Measurements from ENCODE around the gene FAM177B.

Gene FAM177B

DNA sequence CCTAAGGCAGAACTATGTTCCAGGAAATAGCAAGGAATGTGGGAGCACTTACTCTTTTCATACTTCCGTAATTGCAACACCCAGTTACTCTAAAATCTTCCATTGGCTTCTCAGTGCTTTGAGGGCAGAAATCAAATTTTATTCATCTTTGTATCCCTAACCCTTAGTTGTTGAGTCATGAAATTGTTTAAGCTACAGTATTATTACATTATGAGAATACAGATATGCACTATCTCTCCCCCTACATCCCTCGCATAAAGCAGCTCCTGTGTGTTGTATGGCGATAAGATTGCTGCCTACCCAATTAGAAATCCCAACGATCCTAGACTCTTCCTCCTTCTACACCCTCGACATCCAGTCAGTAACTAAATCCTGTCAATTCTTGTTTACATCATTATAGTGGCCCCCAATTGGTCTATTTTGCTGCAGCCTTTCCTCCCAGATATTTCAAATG lies 27.3 kb upstream of the FAM177B start:
- peaks cover 13% of the 10 kb centered on the region for H4K20me1 ChIP-seq (ENCODE audit: insufficient read depth, low read length, poor library complexity, severe bottlenecking)
- H3K36me3 ChIP-seq (ENCODE audit: insufficient read depth, low read length): no peaks in the 10 kb centered on the region
- peak overlapping the region; percentile 86 for H3K4me2 ChIP-seq (ENCODE audit: low read depth, low read length, poor library complexity, severe bottlenecking)
- peak overlapping the region; percentile 81 for H3K4me3 ChIP-seq (ENCODE audit: low read length, poor library complexity, severe bottlenecking)
- H3K9me3 ChIP-seq (ENCODE audit: insufficient read depth, low read depth, low read length): no peaks in the 10 kb centered on the region
- H3K79me2 ChIP-seq (ENCODE audit: insufficient read depth, low read length): peaks cover 80% of the 10 kb centered on the region
- H3K27me3 ChIP-seq (ENCODE audit: insufficient read depth, low read length, poor library complexity, severe bottlenecking): no peaks in the 10 kb centered on the region
- peak overlapping the region; percentile 87 for H3K9ac ChIP-seq (ENCODE audit: low read depth, low read length, poor library complexity, severe bottlenecking)
- no peaks in the 10 kb centered on the region; the same call in 1 of the 2 replicates for H3F3A ChIP-seq (ENCODE audit: low read depth)
- H2AFZ ChIP-seq (ENCODE audit: low read length): no peak overlapping the region
- TF ChIP-seq EZH2phosphoT487 (IDR thresholded peaks at IDR 0.05; ENCODE audit: borderline replicate concordance): no peak
- TF ChIP-seq, protein P1, sequence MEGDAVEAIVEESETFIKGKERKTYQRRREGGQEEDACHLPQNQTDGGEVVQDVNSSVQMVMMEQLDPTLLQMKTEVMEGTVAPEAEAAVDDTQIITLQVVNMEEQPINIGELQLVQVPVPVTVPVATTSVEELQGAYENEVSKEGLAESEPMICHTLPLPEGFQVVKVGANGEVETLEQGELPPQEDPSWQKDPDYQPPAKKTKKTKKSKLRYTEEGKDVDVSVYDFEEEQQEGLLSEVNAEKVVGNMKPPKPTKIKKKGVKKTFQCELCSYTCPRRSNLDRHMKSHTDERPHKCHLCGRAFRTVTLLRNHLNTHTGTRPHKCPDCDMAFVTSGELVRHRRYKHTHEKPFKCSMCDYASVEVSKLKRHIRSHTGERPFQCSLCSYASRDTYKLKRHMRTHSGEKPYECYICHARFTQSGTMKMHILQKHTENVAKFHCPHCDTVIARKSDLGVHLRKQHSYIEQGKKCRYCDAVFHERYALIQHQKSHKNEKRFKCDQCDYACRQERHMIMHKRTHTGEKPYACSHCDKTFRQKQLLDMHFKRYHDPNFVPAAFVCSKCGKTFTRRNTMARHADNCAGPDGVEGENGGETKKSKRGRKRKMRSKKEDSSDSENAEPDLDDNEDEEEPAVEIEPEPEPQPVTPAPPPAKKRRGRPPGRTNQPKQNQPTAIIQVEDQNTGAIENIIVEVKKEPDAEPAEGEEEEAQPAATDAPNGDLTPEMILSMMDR (conservative IDR thresholded peaks at IDR 0.05; ENCODE audit: low read length): no peak
- H3K9me2 ChIP-seq (replicated peaks; ENCODE audit: low read depth, low read length): no peaks in the 10 kb centered on the region
- H3K4me1 ChIP-seq (ENCODE audit: insufficient read depth, low read length, poor library complexity, severe bottlenecking): peaks cover 20% of the 10 kb centered on the region

- H4K20me1 ChIP-seq (ENCODE audit: insufficient read depth, low read length, poor library complexity, severe bottlenecking): peaks cover 13% of the 10 kb centered on the region
- peaks cover 68% of the 10 kb centered on the region for H3K79me2 ChIP-seq (ENCODE audit: insufficient read depth, low read length)
- peaks cover 20% of the 10 kb centered on the region for H3K4me1 ChIP-seq (ENCODE audit: insufficient read depth, low read length, poor library complexity, severe bottlenecking)
These were observed 25.4 kb upstream of the FAM177B start for GRCh38 chr1:222711319-222712252.

DNA sequence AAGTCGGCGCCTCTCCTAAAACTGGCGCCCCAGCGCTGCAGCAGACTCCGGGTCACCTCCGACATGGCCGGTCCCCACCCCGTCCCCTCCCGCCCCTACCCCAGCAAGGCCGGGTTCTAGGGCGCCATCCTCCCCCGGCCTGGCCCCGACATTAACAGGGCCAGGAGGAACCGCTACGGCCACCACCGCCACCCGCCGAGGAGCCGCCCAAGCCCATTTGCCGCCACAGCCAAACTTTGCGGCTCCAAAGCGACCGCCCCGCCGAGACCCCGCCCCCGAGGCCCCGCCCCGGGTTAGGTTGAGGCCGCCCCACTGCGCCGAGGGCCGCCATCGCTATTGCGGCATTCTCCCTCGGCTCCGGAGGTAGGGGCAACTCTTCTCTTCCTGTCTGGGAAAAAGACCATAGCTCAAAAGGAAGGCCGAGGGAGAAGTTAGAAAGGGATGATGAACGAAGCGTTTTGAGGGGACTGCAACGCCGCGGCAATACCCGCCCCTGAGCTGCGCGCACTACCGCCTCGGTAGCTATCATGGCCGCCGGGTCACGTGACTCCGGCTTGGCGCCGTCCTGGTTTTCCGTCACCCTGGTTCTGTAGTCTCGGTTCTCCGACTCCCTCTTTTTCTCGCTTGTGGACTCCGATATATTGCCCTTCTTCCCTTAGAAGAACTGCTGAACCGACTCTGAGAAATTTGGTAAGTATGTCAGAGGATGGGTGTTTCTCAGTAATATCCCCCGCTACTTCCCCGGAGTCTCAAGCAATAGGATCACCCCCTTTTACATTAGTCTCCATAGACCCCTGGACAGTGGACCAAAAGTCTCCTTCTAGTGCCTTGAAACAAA lies 24.5 kb upstream of the FAM177B start, which contains the start of the genes AIDA and BROX:
TSS of gene AIDA (minus strand) at position 239 of the 838 bp plus-strand sequence. CDS start at position 65, 174 bp downstream.
TSS of gene BROX (plus strand) at position 312 of the 838 bp plus-strand sequence. CDS start 3,136 bp downstream, outside the sequence.
- Histone ChIP-seq H3K9me3 (ENCODE audit: insufficient read depth, low read depth, low read length) (no peaks in the 10 kb centered on the region), H2AFZ (ENCODE audit: low read length) (peak within 1 kb of the TSS; percentile 95), H3F3A (ENCODE audit: low read depth) (no peaks in the 10 kb centered on the region; the same call in 1 of the 2 replicates), H3K79me2 (ENCODE audit: insufficient read depth, low read length) (peaks cover 59% of the 10 kb centered on the region), H3K4me3 (ENCODE audit: low read length, poor library complexity, severe bottlenecking) (peak within 1 kb of the TSS; percentile 81), H3K27me3 (ENCODE audit: insufficient read depth, low read length, poor library complexity, severe bottlenecking) (no peaks in the 10 kb centered on the region), H3K9ac (ENCODE audit: low read depth, low read length, poor library complexity, severe bottlenecking) (peak within 1 kb of the TSS; percentile 87), H4K20me1 (ENCODE audit: insufficient read depth, low read length, poor library complexity, severe bottlenecking) (peaks cover 13% of the 10 kb centered on the region), H3K4me1 (ENCODE audit: insufficient read depth, low read length, poor library complexity, severe bottlenecking) (peaks cover 20% of the 10 kb centered on the region), H3K36me3 (ENCODE audit: insufficient read depth, low read length) (peaks cover 6% of the 10 kb centered on the region; the same call in 1 of the 2 replicates), H3K9me2 (replicated peaks; ENCODE audit: low read depth, low read length) (no peaks in the 10 kb centered on the region), H3K4me2 (ENCODE audit: low read depth, low read length, poor library complexity, severe bottlenecking) (peak within 1 kb of the TSS; percentile 86)
- TF ChIP-seq, protein P1 (conservative IDR thresholded peaks at IDR 0.05; ENCODE audit: low read length): no peak
- no peak for TF ChIP-seq EZH2phosphoT487 (IDR thresholded peaks at IDR 0.05; ENCODE audit: borderline replicate concordance)

More at GRCh38 chr1:222711319-222712252, 25.4 kb upstream of the FAM177B start:
- Histone ChIP-seq H3K4me3 (ENCODE audit: low read length, poor library complexity, severe bottlenecking) (peak overlapping the region; percentile 81), H3K4me2 (ENCODE audit: low read depth, low read length, poor library complexity, severe bottlenecking) (peak overlapping the region; percentile 86), H3F3A (ENCODE audit: low read depth) (no peaks in the 10 kb centered on the region; the same call in 1 of the 2 replicates), H3K27me3 (ENCODE audit: insufficient read depth, low read length, poor library complexity, severe bottlenecking) (no peaks in the 10 kb centered on the region), H3K9me2 (replicated peaks; ENCODE audit: low read depth, low read length) (no peaks in the 10 kb centered on the region), H3K9me3 (ENCODE audit: insufficient read depth, low read depth, low read length) (no peaks in the 10 kb centered on the region), H3K36me3 (ENCODE audit: insufficient read depth, low read length) (peaks cover 5% of the 10 kb centered on the region; the same call in 1 of the 2 replicates), H2AFZ (ENCODE audit: low read length) (peak overlapping the region; percentile 76), H3K9ac (ENCODE audit: low read depth, low read length, poor library complexity, severe bottlenecking) (peak overlapping the region; percentile 87)
- TF ChIP-seq, protein P1 (conservative IDR thresholded peaks at IDR 0.05; ENCODE audit: low read length): no peak
- no peak for TF ChIP-seq EZH2phosphoT487 (IDR thresholded peaks at IDR 0.05; ENCODE audit: borderline replicate concordance)
